ENCODE measurements around the gene RAC2. TPM values are rescaled to one million over a fixed set of nuclear protein-coding genes. Genes with fewer than 3 reads are reported as not detected.
"Not testable (repeated sequence)": the region's sequence is repeated elsewhere in the genome, so short reads cannot be mapped to it uniquely, and the experiment has no call there.

RAC2 gene
- total and polyA plus RNA-seq, 3 donors from 2014 or later, result 1.2 to 15.5 (median 10.7) TPM

- Histone ChIP-seq H3K36me3 (ENCODE audit: low read depth, missing control alignments) (no peaks in the 10 kb centered on the region), H3K27me3 (no peaks in the 10 kb centered on the region), H3K27ac (no peak overlapping the region), H3K4me3 (no peak overlapping the region), H3K4me1 (peaks cover 4% of the 10 kb centered on the region), H3K9me3 (no peaks in the 10 kb centered on the region)
- no peak for DNase-seq
- WGBS, 2 donors, result 77 to 91% methylated on average over 5 of the region's 5 CpGs
- intact Hi-C loops (cut with DNase I; ENCODE audit: low total_unique reads), result loop anchor here (5.0 kb wide), 1 partner anchor 42 kb away; no protein-coding TSS in a partner anchor
- TF ChIP-seq CTCF (IDR thresholded peaks at IDR 0.05), result no peak
- no peak for TF ChIP-seq POLR2A (IDR thresholded peaks at IDR 0.05)
Measured at GRCh38 chr22:37204045-37204655, 39.9 kb downstream of the RAC2 start.

GRCh38 chr22:37203354-37204044, 40.6 kb downstream of the RAC2 start:
- peaks cover 4% of the 10 kb centered on the region for H3K4me1 ChIP-seq
- no peak overlapping the region for H3K27ac ChIP-seq
- 67 to 74% methylated on average over 12 to 16 of the region's 16 CpGs for WGBS, 2 donors
- no peaks in the 10 kb centered on the region for H3K36me3 ChIP-seq (ENCODE audit: low read depth, missing control alignments)
- H3K27me3 ChIP-seq, result no peaks in the 10 kb centered on the region
- no peaks in the 10 kb centered on the region for H3K9me3 ChIP-seq
- intact Hi-C loops (cut with DNase I; ENCODE audit: low total_unique reads), result loop anchor here (5.0 kb wide), 1 partner anchor 41 kb away; no protein-coding TSS in a partner anchor
- no peak overlapping the region for H3K4me3 ChIP-seq
- DNase-seq, result no peak
- no peak for TF ChIP-seq CTCF (IDR thresholded peaks at IDR 0.05)
- TF ChIP-seq POLR2A (IDR thresholded peaks at IDR 0.05), result no peak

- Histone ChIP-seq H3K27me3 (no peaks in the 10 kb centered on the region), H3K4me1 (peaks cover 11% of the 10 kb centered on the region), H3K4me3 (no peak overlapping the region), H3K27ac (no peak overlapping the region), H3K9me3 (no peaks in the 10 kb centered on the region), H3K36me3 (ENCODE audit: low read depth, missing control alignments) (no peaks in the 10 kb centered on the region)
- DNase-seq, result no peak
- TF ChIP-seq POLR2A (IDR thresholded peaks at IDR 0.05) (no peak), CTCF (IDR thresholded peaks at IDR 0.05) (no peak)
- 75 to 81% methylated on average over 5 to 10 of the region's 10 CpGs for WGBS, 2 donors
- intact Hi-C loops (cut with DNase I; ENCODE audit: low total_unique reads), result loop anchor here (5.0 kb wide), 1 partner anchor 40 kb away; no protein-coding TSS in a partner anchor
Measured at GRCh38 chr22:37202716-37203115, 41.4 kb downstream of the RAC2 start.

GRCh38 chr22:37202001-37202555, 42.0 kb downstream of the RAC2 start:
- no peak overlapping the region for H3K4me3 ChIP-seq
- WGBS, 2 donors, result 79 to 90% methylated on average over 4 to 5 of the region's 5 CpGs
- intact Hi-C loops (cut with DNase I; ENCODE audit: low total_unique reads), result loop anchor here (5.0 kb wide), 1 partner anchor 40 kb away; no protein-coding TSS in a partner anchor

GRCh38 chr22:37201443-37201820, 42.6 kb downstream of the RAC2 start:
- H3K4me3 ChIP-seq; DNase-seq; H3K27ac ChIP-seq; H3K27me3 ChIP-seq; H3K9me3 ChIP-seq; H3K36me3 ChIP-seq (ENCODE audit: low read depth, missing control alignments): not testable (repeated sequence)
- intact Hi-C loops (cut with DNase I; ENCODE audit: low total_unique reads), result loop anchor here (5.0 kb wide), 1 partner anchor 39 kb away; no protein-coding TSS in a partner anchor
- H3K4me1 ChIP-seq, result peaks cover 24% of the 10 kb centered on the region
- WGBS, 2 donors, result 94 to 98% methylated on average over 6 of the region's 6 CpGs

More at GRCh38 chr22:37202001-37202555, 42.0 kb downstream of the RAC2 start:
- no peaks in the 10 kb centered on the region for H3K9me3 ChIP-seq
- DNase-seq, result no peak
- peaks cover 18% of the 10 kb centered on the region for H3K4me1 ChIP-seq
- no peak overlapping the region for H3K27ac ChIP-seq
- no peaks in the 10 kb centered on the region for H3K27me3 ChIP-seq
- TF ChIP-seq CTCF (IDR thresholded peaks at IDR 0.05) (no peak), POLR2A (IDR thresholded peaks at IDR 0.05) (no peak)
- no peaks in the 10 kb centered on the region for H3K36me3 ChIP-seq (ENCODE audit: low read depth, missing control alignments)
